HG03442 (cell line): ENCODE measurements around the gene ABR.

ENCODE experiments used
- ATAC-seq: cut with Tn5 transposase; IDR thresholded peaks from one replicate; pipeline ENCODE4 v1.9.1; 2021; ENCODE audit warnings: mild to moderate bottlenecking, moderate library complexity; ENCODE audit not compliant: unreplicated experiment

The ABR gene

DNA sequence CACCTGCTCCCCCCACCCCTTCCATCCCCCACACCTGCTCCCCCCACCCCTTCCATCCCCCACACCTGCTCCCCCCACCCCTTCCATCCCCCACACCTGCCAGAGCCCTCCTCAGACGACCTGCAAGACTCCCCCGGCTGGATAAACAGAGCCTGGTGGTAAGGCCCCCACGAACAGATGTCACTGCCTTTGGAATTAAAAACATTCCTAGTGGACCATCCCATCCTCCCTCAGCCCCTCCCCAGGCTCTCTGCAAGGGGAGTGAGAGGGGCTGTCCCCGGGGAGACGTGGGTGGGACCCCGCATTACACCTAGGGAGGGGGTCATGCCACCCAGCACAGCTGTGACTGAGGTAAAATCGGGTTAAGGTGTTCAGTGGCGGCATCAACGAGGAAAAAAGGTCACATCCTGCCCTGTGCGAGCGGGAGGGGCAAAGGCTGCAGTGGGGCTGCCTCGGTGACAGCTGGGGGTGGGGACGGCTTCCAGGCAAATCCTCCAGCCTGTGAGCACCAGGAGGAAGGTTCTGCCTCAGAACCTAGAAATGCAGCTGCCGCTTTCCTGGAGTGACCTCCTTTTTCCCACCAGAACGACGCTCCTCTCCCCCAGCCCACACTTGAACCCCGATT lies 144.1 kb downstream of the ABR start:
- ATAC-seq: no peak

DNA sequence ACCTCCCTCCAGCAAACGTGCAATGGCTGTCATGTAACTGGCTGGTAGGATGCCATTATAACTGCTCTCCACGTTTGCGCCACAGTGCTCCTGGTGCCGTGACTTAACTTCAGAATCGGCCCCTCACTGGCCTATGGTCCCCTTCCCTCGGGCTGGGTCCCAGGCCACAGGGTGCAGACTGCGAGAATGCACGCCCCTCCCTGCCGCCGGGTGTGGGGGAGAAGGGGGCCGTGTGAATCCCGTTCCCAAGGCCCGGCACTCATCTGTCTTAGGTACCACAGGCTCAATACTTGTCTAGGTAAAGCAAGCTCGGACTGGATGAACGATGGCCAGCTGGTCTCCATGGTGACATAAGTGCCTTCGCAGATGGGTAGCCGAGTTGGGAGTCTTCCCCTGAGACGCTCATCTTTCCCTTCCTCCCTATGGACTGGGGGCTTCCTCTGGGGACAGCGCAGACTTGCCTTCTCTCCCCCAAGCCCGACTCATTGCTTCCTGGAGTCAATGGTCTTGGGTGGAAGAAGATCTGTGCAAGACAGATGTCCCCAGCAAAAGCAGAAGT lies 145.1 kb downstream of the ABR start:
- ATAC-seq: no peak

DNA sequence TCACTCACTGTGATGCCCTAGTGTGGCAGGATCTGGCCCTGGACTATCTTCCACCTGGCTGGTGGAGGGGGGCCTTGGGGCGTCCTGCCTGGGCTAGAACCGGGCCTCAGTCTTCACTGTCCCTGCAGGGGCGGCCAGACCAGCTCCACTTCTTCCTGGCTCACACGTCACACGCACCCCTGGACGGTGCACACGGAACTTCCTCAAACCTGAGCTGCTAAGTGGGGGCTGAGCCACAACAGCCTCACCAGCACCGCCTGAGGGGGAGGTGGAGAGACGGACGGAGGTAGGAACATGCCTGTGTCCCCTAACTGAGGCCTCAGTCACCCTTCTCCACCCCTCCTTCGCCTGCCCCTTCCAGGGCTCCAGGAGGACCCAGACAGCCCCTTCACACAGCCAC lies 146.3 kb downstream of the ABR start:
- no peak for ATAC-seq

DNA sequence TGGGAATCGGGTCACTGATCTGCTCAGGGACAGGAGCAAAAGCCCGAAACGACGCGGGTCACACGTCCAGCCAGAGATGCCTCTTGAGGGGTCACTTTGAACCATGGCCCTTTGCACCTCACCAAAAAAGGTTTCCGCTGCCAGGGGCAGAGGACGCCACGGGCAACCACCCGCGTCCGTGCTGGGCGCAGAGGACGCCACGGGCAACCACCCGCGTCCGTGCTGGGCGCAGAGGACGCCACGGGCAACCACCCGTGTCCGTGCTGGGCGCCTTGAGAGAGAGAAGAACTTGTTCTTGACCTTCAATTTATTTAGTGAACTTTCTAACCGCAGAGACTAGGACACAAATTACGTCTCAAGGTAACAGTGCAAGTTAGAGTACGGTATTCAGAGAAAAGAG lies 147.4 kb downstream of the ABR start:
- ATAC-seq: no peak

DNA sequence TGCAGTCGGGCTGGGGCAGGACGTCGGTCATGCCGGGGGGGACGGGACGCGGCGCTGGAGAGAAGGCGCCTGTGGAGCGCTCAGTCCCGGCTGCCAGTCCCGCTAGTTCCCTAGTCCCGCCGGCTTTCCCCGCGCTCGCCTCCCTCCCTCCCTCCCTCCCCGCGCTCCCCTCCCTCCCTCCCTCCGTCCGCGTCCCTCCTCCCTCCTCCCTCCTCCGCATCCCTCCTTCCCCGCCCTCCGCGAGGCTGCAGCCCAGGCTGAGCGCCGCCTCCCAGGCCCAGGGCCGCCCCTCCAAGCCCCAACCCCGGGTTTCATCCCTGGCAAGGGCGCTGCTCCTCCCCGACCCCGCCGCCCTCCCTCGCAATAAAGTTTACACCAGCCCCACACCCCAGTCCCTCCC lies 148.1 kb downstream of the ABR start:
- ATAC-seq: no peak

DNA sequence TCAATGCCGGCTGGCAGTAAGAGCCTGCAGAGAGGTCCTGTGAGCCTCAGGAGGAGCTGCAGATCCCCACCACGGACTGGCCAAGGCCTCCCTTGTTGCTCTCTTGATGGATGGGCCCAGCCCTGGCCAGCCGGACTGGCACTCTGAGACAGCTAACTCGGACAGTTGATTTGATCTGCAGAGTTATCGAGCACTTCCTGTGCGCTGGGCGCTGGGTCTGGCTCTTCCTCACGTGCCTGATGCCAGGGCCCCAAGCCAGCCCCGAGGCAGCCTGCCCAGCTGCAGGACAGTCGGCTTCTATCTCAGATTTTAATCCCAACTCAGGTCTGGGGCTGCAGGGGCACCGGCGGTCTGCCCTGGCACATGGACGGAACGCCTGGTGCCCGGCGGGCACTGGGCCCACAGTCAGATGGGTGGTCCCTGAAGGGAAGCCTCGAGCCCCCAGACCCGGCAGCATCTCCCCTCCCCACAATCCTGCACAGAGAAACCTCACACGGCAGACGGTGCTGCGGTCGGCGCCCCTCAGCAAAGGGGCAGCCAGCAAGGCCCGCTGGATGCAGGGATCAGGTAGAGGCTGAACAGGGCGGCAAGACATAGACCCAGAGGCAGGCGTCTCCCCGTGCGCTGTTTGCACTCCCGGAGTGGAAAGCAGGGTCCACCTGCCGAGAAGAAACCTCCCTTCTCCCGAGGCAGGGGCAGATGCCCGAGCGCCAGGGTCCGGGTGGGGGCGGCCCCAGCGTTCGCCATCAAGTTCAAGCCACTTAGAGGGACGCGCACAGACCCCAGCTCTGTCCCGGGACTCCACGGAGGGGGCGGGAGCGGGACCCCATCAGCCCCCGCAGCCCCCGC lies 148.9 kb downstream of the ABR start:
- no peak for ATAC-seq

DNA sequence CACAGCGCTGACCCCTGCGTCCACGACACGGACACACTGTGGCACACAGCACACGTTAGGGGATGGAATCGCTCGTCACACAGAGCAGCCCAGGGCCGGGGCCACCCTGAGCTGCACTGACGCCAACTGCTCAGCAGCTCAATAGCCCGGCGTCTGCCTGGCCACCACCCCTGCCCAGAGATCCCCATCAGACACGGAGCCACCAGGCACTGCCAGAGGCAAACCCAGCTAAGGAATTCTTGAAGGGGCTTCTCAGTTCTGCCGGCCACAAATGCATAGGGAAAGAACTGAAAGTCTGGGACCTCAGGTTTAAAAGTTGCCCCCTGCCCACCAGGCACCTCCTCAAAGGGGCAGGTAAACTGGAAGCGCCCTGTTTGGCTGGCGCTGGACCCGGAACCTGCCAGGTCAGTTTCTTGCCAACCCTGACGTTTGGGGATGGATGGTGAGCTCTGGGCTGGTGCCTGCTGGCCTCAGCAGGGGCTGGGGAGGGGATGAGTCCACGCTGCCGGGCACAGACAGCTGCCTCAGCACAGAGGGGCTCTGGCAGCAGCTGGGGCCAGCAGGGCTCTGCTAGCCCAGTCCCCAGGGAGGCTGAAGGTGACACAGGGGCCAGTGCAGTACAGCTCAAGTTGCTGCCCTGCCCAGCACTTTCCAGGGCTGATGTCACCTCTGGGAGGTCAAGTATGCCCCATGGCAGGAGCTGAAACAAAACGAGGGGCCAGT lies 149.7 kb downstream of the ABR start:
- ATAC-seq: no peak

DNA sequence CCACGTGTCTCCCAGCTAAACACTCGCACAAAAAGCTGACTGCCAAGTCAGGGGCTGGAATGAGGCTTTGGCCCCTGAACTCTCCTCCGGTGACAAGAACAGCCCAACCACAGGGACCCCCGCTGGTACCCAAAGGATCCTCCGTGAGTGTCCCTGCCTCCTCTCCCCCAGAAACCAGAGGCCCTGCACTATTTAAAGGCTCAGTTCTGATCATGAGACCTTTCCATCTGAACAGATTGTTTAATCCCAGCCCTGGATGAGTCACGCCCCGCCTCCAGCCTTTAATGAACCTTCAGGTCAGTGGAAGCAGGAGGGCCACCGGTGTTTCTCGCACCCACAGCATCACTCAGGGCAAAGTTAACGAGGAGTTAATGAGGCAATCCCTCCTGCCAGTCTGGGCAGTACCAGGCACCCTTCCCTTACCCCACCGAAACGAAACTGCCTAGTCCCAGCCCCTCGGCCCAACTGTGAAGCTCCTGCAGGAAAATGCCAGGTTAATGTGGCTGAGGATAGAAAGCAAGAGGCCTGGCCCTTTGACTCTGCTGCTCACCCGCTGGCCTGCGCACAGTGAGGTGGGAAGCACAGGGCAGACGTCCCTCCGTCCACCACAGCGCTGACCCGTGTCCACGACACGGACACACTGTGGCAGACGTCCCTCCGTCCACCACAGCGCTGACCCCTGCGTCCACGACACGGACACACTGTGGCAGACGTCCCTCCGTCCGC lies 150.4 kb downstream of the ABR start:
- ATAC-seq: no peak

DNA sequence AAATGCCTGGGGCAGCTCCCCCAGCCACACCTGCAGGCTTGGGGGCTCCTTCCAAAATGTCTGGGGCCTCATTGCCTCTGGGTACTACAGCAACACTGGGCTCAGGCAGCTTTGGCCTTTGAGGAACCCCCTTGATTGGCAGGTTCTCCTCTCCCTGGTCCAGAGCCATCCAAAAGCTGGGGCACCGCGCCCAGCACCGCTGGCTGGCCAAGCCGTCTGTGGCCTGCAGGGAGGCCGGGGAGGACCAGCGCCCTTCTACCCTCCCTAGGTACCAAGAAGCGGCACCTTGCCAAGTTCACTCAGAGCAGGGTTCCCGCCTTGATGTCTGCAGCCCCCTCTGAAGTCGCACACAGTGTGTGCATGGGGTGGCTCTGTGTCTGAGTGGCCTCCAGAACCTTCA lies 152.7 kb downstream of the ABR start:
- ATAC-seq: no peak

DNA sequence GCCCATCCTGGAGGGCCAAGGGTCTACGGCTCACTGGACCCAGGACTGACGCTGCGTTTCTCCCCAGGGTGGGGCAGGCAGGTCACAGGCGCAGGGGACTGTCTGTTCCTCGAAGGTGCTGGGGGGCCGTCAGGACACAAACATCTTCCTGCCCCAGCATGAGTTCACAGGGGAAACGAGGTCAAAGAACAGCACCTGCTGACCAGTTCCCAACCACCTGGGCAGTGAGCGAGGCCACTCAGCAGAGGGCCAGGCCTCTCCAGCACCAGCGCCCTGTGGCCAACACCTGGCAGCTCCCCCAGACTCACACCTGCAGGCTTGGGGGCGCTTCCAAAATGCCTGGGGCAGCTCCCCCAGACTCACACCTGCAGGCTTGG lies 153.2 kb downstream of the ABR start:
- ATAC-seq: no peak

DNA sequence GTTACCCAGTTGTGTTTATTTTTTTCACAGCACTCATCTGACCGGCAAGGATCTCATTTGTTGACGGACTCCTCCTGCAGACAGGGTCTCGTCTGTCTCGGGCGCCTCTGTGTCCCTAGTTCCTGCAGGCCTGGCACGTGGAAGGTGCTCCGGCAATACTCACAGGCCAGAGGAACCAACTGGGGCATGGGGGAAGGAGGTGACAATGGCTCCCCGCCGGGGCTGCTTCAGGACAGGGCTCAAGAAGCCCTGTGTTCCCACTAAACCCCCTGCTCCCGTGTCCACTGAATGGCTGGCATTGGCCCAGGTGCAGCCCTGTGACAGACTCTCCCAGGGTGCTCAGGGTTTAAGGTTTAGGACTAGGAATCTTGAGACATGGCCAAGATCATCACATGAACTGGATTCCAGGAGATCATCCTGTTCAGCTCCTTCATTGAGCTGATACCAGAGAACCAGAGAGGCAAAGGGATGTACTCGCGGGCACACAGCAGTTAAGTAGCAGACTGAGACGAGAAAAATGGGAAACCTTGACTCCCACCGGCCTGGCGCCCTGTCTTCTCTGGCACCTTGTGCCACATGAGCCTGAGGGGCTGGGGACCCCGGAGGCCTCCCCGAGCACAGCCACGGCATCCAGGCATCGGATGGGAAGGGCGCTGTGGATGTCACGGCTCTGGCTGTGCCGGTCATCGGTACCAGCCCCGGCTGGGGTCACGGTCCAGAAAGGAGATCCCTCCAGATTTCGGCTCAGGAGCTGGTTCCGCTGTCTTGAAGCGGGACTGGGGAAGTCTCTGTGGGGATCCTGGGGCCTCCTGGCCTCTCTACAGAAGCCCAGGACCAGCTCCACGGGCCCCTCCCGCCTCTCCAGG lies 153.8 kb downstream of the ABR start:
- ATAC-seq: no peak

DNA sequence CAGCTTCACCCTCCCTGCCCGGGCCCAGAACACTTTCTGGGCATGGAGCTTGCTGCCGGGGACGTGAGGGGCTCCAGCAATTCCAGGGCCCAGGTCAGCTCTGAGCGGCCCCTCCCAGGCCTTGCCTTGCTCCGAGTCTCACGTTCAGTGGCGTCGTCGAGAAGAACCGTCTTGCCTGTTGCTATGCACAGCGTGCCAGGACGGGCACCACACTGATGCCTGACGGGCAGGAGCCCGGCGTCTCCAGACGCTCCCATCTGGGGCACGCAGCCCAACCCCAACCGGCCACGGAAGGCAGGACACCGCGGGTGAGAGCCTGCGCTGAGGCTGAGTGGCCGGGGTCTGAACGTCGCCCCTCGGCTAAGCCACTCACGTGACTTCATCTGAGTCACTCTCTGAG lies 155.7 kb downstream of the ABR start:
- no peak for ATAC-seq

DNA sequence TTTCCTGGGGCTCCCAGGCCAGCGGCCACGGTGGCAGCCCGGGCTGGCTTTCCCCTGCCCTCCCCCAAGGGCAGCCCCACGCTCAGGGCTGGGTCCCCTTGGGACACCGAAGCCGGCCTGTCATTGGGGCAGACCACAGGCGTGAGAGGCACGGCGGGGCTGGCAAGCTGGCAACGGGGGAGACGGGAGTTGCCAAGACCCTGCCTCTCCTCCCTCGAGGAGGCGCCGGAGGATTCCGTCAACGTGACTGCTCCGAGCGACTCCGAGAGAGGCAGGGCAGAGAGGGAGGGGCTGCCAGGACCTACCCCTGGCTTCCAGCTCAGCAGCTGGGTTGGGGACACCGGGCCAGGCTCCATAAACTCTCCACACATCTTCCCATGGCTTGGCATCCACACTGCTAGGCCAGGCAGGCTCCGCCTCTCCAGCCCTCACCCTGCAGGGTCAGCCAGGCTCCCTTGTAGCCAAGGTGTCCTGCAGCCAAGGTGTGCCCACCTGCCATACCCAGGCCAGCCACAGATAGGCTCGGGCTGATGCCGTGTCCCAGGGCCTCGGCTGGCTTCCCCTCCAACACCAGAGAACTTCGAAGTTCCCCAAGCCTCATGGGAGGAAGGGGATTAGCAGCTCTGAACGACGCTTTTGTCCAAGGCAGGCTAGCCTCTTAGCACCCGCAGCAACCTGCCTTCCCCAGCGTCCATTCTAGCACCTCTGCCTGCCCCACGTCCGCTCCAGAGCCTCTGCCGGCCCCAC lies 157.3 kb downstream of the ABR start:
- no peak for ATAC-seq

DNA sequence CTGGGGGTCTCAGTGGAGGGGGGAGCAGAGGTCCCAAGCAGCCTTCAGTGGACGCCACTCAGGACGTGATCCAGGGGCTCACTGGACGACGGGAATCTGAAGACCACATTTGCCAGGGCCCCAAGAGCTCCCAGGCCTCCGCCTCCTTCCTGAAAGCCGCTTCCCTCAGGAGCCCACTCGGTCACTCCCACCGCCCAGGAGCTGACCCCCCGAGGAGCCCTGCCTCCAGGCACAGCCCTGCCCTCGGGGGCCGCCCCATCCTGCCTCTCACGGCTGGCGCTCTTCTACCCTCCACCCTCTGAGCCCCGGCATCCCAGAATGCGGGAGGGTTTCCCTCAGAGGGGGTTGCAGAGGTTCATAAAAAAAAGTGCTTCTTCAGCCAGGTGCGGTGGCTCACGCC lies 158.6 kb downstream of the ABR start:
- ATAC-seq: no peak

DNA sequence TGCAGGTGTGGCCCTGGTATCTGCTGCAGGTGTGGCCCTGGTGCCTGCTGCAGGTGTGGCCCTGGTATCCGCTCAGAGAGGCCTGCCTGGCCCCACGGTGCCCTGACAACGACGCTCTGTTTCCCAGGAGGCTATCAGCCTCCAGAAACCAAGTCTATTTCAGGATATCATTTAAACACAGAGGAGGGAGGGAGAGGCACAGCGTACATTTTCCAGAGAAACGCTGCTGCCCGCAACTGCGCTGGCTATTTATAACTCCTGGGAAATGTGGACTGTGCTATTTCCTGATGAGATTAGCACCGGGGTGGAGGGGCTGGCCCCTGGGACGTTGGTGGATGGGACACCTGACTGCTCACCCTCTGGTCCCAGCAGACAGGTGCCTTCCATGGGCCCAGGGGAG lies 160.3 kb downstream of the ABR start:
- ATAC-seq: no peak

DNA sequence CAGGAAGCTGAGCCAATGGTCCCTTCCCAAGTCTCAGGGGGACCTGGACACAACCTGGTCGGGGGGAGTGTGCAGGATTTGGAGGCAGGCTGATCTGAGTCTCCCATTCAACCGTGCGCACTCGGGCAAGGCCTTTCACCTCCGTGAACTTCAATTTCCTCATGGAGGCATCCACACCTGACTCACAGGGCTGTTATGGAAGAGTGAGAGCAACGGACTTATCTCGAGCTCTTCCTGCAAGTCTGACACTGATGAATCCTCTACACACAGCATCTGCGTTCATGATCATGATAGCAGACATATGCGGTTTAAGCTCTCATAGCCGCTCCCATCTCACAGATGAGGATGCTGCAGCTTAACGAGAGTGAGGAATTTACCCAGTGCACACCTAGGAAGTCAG lies 161.2 kb downstream of the ABR start:
- no peak for ATAC-seq

DNA sequence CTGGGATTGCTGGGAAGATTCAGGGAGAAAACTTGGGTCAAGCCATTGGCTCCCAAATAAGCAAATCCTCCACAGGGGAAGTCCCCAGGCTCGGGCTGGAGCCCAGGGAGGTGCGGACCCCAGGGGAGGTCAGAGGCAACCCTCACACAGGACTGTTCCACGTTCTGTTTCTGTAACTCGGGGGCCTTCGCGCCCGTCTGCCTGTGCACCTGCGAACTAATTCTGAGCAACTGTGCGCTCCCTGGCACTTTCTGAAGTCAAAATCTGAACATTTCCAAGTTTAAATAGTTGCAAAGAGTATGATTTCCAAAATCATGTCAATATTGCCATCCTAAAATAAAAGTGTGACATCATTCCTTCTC lies 166.1 kb downstream of the ABR start:
- ATAC-seq: no peak

DNA sequence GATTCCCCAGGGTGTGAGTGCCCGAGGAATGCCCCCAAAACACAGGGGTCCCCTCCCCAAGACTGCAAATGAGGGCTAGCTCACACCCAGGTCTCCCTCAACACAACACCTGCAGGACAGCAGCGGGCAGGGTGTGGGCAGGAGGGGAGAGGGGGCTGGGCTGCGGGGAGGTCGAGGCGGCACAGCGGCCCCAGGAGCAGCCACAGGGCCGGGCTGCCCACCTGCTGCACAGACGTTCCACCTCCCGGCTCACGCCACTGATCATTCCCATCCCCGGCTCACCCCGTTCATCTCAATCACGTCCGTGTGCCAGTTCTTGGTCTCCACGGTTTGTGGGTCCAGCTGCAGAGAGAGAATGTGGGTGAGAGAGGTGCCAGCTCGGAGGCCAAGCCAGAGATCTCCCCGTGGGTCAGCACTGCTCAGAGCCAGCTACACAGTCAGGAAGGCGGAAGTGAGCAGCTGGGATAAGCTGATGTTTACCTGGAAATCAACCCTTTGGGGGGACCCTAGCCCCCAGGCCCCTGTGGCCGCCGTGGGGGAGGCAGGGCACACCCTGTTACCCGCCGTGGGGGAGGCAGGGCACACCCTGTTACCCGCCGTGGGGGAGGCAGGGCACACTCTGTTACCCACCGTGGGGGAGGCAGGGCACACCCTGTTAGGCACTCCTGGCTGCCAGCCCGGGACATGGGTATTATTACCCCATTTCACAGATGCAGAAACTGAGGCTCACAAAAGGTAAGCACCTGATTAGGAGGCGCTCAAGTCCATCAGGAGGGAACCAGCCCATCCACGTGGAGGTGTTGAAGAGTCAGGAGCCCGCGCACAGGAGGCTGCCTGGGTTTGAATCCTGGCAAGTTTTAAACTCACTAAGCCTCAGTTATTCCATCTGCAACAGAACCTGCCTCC lies 166.7 kb downstream of the ABR start:
- ATAC-seq: no peak
